Activated naive CD4-positive, alpha-beta T cell treated with Interleukin-2 at 50 U/mL for 16 hours (primary cell): ENCODE measurements around the gene HOXD11.

Experiments
- DNase-seq: peaks from one replicate; pipeline ENCODE4 v3.0.0-alpha.2; 2020

HOXD11 gene

GRCh38 chr2:176151442-176152287 lies 44.6 kb downstream of the HOXD11 start, which contains the start of gene HOXD4:
TSS of gene HOXD4 (plus strand) at chr2:176151550. CDS start at chr2:176151634, 84 bp downstream.
- no peak for DNase-seq

GRCh38 chr2:176152350-176153181 lies 45.5 kb downstream of the HOXD11 start:
- DNase-seq: no peak

GRCh38 chr2:176154576-176155252 lies 47.6 kb downstream of the HOXD11 start:
- no peak for DNase-seq

- DNase-seq: no peak
Measured at GRCh38 chr2:176155356-176156044, 48.4 kb downstream of the HOXD11 start.

- DNase-seq: no peak
Measured at GRCh38 chr2:176156301-176156806, 49.3 kb downstream of the HOXD11 start.

- no peak for DNase-seq
Measured at GRCh38 chr2:176156807-176157498, 49.9 kb downstream of the HOXD11 start, which contains the start of gene HOXD3. TSS of gene HOXD3 (plus strand) at chr2:176157307. CDS start at chr2:176169115, 11,808 bp downstream.

GRCh38 chr2:176157499-176158185 lies 50.6 kb downstream of the HOXD11 start:
- DNase-seq: no peak

GRCh38 chr2:176158186-176158591 lies 51.1 kb downstream of the HOXD11 start:
- DNase-seq: no peak

GRCh38 chr2:176158855-176159662 lies 52.0 kb downstream of the HOXD11 start:
- DNase-seq: no peak
